SK-N-MC (cell line): Measurements from ENCODE around the gene FHIP1B.

Experiments
- EZH2 ChIP-seq: fragments of 200-600 bp; sonication (generic); IDR thresholded peaks from one replicate; pipeline ENCODE4 v1.6.1; 2017; ENCODE audit warnings: antibody characterized with exemption
- FOXP2 ChIP-seq: optimal IDR thresholded peaks from 2 replicates; pipeline ENCODE3; 2011; ENCODE audit warnings: mild to moderate bottlenecking, moderate library complexity; ENCODE audit not compliant: insufficient read depth; ENCODE audit errors: extremely low read length, control extremely low read depth

- TF ChIP-seq EZH2 (no peak), FOXP2 (no peak)
Measured at GRCh38 chr11:6191742-6192141, 42.7 kb downstream of the FHIP1B start.
